ENCODE data around the gene ATP4A.

ATP4A gene

DNA sequence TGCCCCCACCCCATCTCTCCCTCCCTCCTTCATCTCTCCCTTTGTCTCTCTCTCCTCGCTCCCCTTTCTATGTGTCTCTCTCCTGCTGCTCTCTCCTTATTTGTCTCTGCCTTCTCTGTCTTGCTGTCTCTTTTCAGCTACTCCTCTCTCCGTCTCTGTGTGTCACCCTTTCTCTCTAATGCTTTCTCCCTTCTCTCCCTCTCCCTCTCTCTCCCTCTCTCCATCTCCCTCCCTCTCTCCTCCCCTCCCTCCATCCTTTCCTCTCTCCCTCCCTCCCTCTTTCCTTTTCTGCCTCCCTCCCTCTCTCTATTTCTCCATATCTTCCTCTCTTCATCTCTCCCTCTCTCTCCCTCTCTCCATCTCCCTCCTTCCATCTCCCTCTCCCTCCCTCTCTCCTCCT lies 682 bp downstream of the ATP4A start:
- H3K36me3 ChIP-seq: no peaks in the 10 kb centered on the region

DNA sequence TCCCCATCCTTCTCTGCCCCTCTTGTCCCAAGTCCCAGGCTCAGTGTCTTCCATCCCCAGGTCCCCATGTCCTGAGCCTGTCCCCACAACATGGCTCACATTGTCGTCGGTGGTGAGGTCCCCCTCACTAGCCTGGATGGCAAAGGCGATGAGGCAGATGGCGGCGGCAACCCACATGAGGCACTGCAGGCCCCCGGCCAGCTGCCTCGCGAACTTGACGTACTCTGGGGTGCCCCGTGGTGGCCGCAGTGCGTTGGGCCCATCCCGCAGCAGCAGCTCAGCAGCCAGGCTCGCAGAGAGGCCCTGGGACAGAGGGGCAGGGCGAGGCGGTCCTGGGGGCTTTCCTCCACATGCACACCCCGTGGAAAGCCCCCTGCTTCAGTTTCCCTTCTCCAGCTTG lies 1.1 kb downstream of the ATP4A start:
- H3K36me3 ChIP-seq: no peaks in the 10 kb centered on the region
- H3K27me3 ChIP-seq: peaks cover 48% of the 10 kb centered on the region
- TF ChIP-seq CTCF (IDR thresholded peaks at IDR 0.05): no peak
- H3K27ac ChIP-seq: no peak overlapping the region
- peaks cover 5 to 10% of the 10 kb centered on the region in 2 experiments for H3K4me1 ChIP-seq (ENCODE audit: control insufficient read depth in 1 of 2, insufficient read depth in 1 of 2, low read depth in 1 of 2, low read length in 1 of 2)
- H3K9me3 ChIP-seq: no peaks in the 10 kb centered on the region
- no peak overlapping the region for H3K4me3 ChIP-seq (ENCODE audit: low read depth in 1 of 2, low read length in 1 of 2)

More for the DNA sequence above, 682 bp downstream of the ATP4A start:
- peaks cover 5 to 7% of the 10 kb centered on the region in 2 experiments for H3K4me1 ChIP-seq (ENCODE audit: control insufficient read depth in 1 of 2, insufficient read depth in 1 of 2, low read depth in 1 of 2, low read length in 1 of 2)
- no peak overlapping the region for H3K4me3 ChIP-seq (ENCODE audit: low read depth in 1 of 2, low read length in 1 of 2)
- no peak overlapping the region for H3K27ac ChIP-seq
- TF ChIP-seq CTCF (IDR thresholded peaks at IDR 0.05): no peak
- H3K27me3 ChIP-seq: peaks cover 44% of the 10 kb centered on the region
- H3K9me3 ChIP-seq: no peaks in the 10 kb centered on the region

GRCh38 chr19:35561436-35561835 lies 2.0 kb downstream of the ATP4A start:
- Histone ChIP-seq H3K36me3 (no peaks in the 10 kb centered on the region), H3K9me3 (no peaks in the 10 kb centered on the region), H3K4me1 (ENCODE audit: control insufficient read depth in 1 of 2, insufficient read depth in 1 of 2, low read depth in 1 of 2, low read length in 1 of 2) (peaks cover 5 to 10% of the 10 kb centered on the region in 2 experiments), H3K4me3 (ENCODE audit: low read depth in 1 of 2, low read length in 1 of 2) (no peak overlapping the region), H3K27ac (no peak overlapping the region), H3K27me3 (peaks cover 57% of the 10 kb centered on the region)
- TF ChIP-seq CTCF (IDR thresholded peaks at IDR 0.05): no peak

DNA sequence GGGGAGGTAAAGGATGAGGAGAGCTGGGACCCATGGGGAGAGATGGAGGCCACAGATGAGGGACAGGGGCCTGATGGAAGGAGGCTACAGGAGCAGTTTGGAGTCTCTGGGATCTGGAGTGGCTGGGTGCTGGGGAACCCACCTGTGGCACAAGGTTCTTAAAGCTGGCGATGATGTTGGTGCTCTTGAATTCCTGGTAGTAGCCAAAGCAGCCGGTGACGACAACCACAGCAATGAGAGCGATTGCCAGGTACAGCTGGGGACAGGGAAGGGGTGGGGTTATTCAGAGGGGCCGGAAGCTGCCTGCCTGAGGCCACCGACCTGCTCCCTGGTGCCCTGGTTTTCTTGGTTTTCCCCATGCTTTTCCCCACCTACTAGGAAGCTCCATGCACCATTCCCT lies 2.8 kb downstream of the ATP4A start:
- Histone ChIP-seq H3K36me3 (no peaks in the 10 kb centered on the region), H3K27me3 (peaks cover 65% of the 10 kb centered on the region), H3K4me3 (ENCODE audit: low read depth in 1 of 2, low read length in 1 of 2) (no peak overlapping the region), H3K4me1 (ENCODE audit: control insufficient read depth in 1 of 2, insufficient read depth in 1 of 2, low read depth in 1 of 2, low read length in 1 of 2) (peaks cover 5 to 10% of the 10 kb centered on the region in 2 experiments), H3K27ac (no peak overlapping the region), H3K9me3 (no peaks in the 10 kb centered on the region)
- TF ChIP-seq CTCF (IDR thresholded peaks at IDR 0.05): no peak

DNA sequence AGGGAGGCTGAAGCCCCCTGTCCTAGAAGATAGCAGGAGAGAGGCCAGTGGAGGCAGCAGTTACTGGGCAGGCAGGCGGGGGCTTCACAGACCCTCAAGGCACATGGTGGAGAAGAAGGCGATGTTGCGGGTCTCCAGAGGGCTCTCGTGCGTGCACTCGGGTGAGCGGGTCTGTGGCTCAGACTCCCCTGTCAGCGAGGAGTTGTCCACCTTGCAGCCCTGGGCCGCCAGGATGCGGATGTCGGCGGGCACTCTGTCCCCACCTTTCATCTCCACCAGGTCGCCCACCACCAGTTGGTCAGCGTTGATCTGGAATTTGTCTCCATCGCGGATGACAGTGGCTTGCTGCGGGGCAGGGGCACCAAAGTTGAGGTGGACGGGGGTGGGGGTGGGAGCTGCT lies 3.2 kb downstream of the ATP4A start:
- Histone ChIP-seq H3K36me3 (no peaks in the 10 kb centered on the region), H3K27ac (no peak overlapping the region), H3K4me1 (ENCODE audit: control insufficient read depth in 1 of 2, insufficient read depth in 1 of 2, low read depth in 1 of 2, low read length in 1 of 2) (peaks cover 5 to 10% of the 10 kb centered on the region in 2 experiments), H3K4me3 (ENCODE audit: low read depth in 1 of 2, low read length in 1 of 2) (no peak overlapping the region), H3K9me3 (no peaks in the 10 kb centered on the region), H3K27me3 (peaks cover 69% of the 10 kb centered on the region)
- TF ChIP-seq CTCF (IDR thresholded peaks at IDR 0.05): no peak

GRCh38 chr19:35559781-35560180 lies 3.7 kb downstream of the ATP4A start:
- Histone ChIP-seq H3K27me3 (peaks cover 74% of the 10 kb centered on the region), H3K9me3 (no peaks in the 10 kb centered on the region), H3K27ac (no peak overlapping the region), H3K36me3 (no peaks in the 10 kb centered on the region), H3K4me1 (ENCODE audit: control insufficient read depth in 1 of 2, insufficient read depth in 1 of 2, low read depth in 1 of 2, low read length in 1 of 2) (peaks cover 5 to 10% of the 10 kb centered on the region in 2 experiments), H3K4me3 (ENCODE audit: low read depth in 1 of 2, low read length in 1 of 2) (no peak overlapping the region)
- TF ChIP-seq CTCF (IDR thresholded peaks at IDR 0.05): no peak

Measured in neutrophil (primary cell).